SK-N-SH (cell line): ENCODE data around the gene PLA2G5.

ENCODE experiments used
- EZH2phosphoT487 ChIP-seq: fragments of 200-600 bp; sonication (generic); IDR thresholded peaks from 2 replicates; pipeline ENCODE4 v1.6.1; 2017; ENCODE audit warnings: low read depth, mixed run types, mild to moderate bottlenecking, antibody characterized with exemption, moderate library complexity, borderline replicate concordance
- REST ChIP-seq: IDR thresholded peaks from 2 replicates; pipeline ENCODE4 v1.6.1; 2012; ENCODE audit warnings: mild to moderate bottlenecking, low read depth, low read length, moderate library complexity
- SMC3 ChIP-seq: IDR thresholded peaks from 2 replicates; pipeline ENCODE4 v1.6.1; 2012; ENCODE audit warnings: low read depth, low read length, improper control_type of control experiment
- TF ChIP-seq, protein P1 (sequence below): IDR thresholded peaks from 2 replicates; pipeline ENCODE4; 2012

- no peak for TF ChIP-seq SMC3
- TF ChIP-seq, protein P1, sequence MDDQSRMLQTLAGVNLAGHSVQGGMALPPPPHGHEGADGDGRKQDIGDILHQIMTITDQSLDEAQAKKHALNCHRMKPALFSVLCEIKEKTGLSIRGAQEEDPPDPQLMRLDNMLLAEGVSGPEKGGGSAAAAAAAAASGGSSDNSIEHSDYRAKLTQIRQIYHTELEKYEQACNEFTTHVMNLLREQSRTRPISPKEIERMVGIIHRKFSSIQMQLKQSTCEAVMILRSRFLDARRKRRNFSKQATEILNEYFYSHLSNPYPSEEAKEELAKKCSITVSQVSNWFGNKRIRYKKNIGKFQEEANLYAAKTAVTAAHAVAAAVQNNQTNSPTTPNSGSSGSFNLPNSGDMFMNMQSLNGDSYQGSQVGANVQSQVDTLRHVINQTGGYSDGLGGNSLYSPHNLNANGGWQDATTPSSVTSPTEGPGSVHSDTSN = no peak
- TF ChIP-seq EZH2phosphoT487 = no peak
- no peak for TF ChIP-seq REST
Measured at GRCh38 chr1:20070357-20070756, 363 bp downstream of the PLA2G5 start.
